GM19467 (cell line): ENCODE measurements around the gene MYL5.
"Not testable (repeated sequence)": the region's sequence is repeated elsewhere in the genome, so short reads cannot be mapped to it uniquely, and the experiment has no call there.

Experiments used
- ATAC-seq: cut with Tn5 transposase; IDR thresholded peaks from one replicate; pipeline ENCODE4 v1.9.1; 2021; ENCODE audit warnings: mild to moderate bottlenecking, moderate library complexity; ENCODE audit not compliant: unreplicated experiment

The MYL5 gene

GRCh38 chr4:674172-675035, at the start of gene MYL5, which contains the start of gene ATP5ME:
Gene MYL5, plus strand, starts transcription at chr4:674542. Its CDS starts 3,485 bp downstream, at chr4:678027.
Gene ATP5ME, minus strand, starts transcription at chr4:674276. Its CDS starts 29 bp downstream, at chr4:674247.
- ATAC-seq = peak; percentile 79

- no peak for ATAC-seq
These were observed 49.4 kb upstream of the MYL5 start, which contains the start of gene PDE6B for GRCh38 chr4:624705-625590. Gene PDE6B, plus strand, starts transcription at chr4:625573. Its CDS starts 54 bp downstream, at chr4:625627.

GRCh38 chr4:625631-626161, 48.6 kb upstream of the MYL5 start:
- no peak for ATAC-seq

GRCh38 chr4:626201-627091, 47.9 kb upstream of the MYL5 start:
- no peak for ATAC-seq

- ATAC-seq = no peak
These were observed 46.8 kb upstream of the MYL5 start for GRCh38 chr4:627347-628125.

- no peak for ATAC-seq
These were observed 46.0 kb upstream of the MYL5 start for GRCh38 chr4:628311-628741.

GRCh38 chr4:628821-629635, 45.3 kb upstream of the MYL5 start:
- no peak for ATAC-seq

- no peak for ATAC-seq
These were observed 44.8 kb upstream of the MYL5 start for GRCh38 chr4:629636-629914.

- no peak for ATAC-seq
These were observed 44.3 kb upstream of the MYL5 start for GRCh38 chr4:629915-630641.

GRCh38 chr4:630656-631055, 43.7 kb upstream of the MYL5 start:
- no peak for ATAC-seq

- no peak for ATAC-seq
These were observed 42.0 kb upstream of the MYL5 start for GRCh38 chr4:632196-632790.

- ATAC-seq = no peak
These were observed 41.4 kb upstream of the MYL5 start for GRCh38 chr4:632926-633325.

GRCh38 chr4:633406-633805, 40.9 kb upstream of the MYL5 start:
- no peak for ATAC-seq

- ATAC-seq = no peak
These were observed 40.3 kb upstream of the MYL5 start for GRCh38 chr4:633976-634598.

- no peak for ATAC-seq
These were observed 39.8 kb upstream of the MYL5 start for GRCh38 chr4:634599-634985.

- not testable (repeated sequence) for ATAC-seq
These were observed 39.1 kb upstream of the MYL5 start for GRCh38 chr4:635066-635835.
